Stimulated activated CD4-positive, alpha-beta T cell treated with anti-CD3 and anti-CD28 coated beads, Interleukin-15, amount 100 ng/mL, for 1 hour (primary cell): ENCODE measurements around the gene KLHL29.

Source experiments
- DNase-seq, 2 donors: peaks; one replicate each; pipeline ENCODE4 v3.0.0-alpha.2; 2020; ENCODE audit warnings: low read depth in 1 of 2, low spot score in 1 of 2

The KLHL29 gene

DNA sequence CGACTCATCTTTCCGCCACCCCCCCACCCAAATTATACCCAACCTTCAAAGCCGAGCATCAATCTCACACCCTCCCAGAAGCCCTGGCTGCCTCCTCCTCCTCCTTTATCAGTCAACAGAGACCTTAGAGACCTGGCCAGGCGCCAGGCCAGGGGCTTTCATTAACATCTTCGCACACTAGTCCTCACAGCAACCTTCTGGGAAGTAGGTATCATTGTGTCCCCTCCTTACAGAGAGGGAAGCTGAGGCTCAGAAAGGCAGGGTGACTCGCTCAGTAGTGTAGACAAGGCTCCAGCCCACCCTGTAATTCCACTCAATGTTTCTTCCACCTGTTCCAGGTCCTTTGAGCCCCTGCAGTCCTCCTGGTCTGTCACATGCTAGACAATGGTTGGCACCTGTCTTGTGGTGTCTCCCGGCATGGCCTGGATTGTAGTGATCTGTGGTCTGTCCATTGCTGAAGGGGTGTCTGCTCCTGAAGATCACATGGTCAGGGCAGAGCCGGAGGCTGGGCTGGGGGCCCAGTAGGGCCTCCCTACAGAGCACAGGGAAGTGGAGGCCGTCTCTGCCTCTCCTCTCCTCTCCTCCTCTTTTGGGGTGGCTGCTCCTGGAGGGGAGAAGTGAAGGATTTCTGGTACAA is 36.0 kb downstream of the KLHL29 start:
- no peak for DNase-seq

GRCh38 chr2:23422089-23423061 is 37.4 kb downstream of the KLHL29 start:
- no peak for DNase-seq

- DNase-seq, result no peak
Observed at GRCh38 chr2:23423062-23423872, 38.3 kb downstream of the KLHL29 start.

DNA sequence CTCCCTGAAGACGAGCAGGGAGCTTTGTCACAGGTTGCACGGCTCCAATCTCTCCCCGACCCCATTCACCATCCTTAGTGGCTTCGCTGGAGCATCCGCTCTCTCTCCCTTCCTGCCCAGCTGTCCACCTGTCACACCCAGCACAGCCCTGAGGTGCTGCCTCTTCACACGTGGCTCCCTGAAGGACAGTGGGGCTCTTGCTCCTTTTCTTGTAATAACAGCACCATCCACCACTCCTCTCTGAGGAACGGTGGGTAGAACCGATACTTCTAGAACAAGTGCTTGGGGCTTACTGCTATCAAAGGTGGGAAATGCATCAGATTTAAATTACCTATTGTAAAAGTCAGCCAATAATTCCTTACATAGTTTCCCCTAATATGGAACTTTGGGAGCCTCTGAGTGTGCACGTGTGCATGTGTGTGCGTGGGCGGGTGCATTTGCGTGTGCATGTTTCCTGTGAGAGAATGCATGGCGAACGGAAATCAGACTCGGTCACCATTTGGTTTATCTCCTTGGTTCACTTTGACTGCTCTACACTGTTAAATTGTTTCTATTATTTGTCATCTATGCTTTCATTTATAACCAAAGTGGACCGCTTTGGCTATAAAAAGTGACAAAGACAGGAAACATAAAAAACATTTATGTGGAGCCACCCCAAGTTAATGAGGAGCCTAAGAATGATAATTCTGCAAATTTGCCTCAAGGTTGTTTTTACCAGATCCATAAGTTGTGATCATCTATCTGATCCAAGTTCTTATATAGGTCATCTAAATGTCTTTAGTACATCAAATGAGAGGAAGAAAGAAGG is 39.1 kb downstream of the KLHL29 start:
- DNase-seq, result no peak

GRCh38 chr2:23425338-23425871 is 40.4 kb downstream of the KLHL29 start:
- no peak for DNase-seq

DNA sequence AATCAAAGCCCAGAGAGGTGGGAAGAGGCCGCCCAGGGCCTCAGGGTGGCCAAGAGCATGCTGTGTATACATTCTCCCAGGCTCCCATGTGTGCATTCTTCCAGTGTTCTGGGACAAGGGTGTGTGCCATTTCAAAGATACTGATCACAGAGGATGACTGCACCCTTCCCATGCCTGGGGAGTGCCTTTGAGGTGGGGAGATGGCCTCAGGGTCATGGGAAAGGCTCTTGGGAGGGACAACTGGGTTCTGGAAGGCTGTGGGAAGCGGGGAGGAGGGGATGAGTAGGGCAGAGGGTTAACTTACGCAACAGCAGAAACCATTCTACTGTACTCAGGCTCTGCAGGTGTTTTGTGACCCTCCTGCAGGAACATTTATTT is 40.9 kb downstream of the KLHL29 start:
- DNase-seq, result no peak

GRCh38 chr2:23426263-23426905 is 41.4 kb downstream of the KLHL29 start:
- no peak for DNase-seq

- DNase-seq, result no peak
Observed at GRCh38 chr2:23427350-23427749, 42.4 kb downstream of the KLHL29 start.

- no peak for DNase-seq
Observed at GRCh38 chr2:23427976-23428375, 43.0 kb downstream of the KLHL29 start.

DNA sequence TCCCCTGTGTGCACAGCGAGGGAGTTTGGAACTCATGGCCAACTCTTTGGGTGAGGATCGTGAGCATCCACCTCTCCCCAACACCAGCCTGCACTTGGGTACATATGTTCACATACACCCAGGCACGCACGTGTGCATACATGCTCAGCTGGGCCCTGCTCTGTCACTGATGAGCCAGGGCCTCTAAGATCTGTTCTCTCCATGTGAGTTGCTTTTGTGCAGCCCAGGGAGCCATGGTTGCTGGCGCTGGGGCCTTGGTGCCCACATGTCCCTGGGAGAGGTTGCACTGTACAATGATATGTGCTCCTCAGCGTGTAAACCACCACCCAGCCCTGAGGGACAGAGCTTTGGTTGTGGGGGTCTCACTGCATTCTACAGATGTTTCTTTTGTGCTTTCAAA is 44.1 kb downstream of the KLHL29 start:
- DNase-seq, result no peak

GRCh38 chr2:23430263-23430662 is 45.3 kb downstream of the KLHL29 start:
- DNase-seq, result no peak

GRCh38 chr2:23432531-23432930 is 47.6 kb downstream of the KLHL29 start:
- DNase-seq, result no peak

DNA sequence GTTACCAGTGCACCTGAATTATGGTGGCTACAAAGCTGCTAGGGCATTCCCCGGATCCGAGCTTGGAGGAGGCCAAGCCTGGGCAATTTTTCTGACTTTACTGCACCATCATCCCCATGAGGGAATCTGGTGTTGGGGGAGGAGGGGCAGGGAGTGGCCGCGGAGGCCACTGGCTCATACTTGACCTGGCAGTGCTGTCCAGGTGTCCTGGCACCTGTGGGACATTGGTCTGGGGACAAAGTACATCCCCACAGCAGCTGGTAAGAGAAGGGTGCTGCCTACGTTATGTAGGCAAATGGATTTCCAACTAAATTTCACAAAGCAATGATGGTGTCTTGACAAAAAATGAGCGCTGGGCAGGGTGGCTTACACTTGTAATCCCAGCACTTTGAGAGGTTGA is 48.3 kb downstream of the KLHL29 start:
- DNase-seq, result no peak

DNA sequence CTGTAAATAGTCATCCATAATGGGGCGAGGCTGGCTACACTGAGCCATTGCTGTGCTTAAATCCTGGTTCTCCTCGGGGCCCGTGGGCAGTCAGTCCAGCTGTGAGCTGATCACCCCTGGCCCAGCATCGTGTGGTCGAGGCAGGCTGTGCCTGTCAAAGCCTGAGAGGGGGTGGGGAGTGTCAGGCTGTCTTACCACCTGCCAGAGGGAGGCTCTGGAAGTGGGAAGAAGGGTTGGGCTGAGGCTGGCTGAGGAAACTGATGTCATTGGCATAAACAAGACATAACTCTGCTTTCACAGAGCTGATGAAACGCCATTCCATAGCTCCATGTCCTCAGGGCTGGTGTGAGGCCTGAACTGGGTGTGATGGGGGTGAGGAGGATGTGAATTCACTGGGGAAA is 49.7 kb downstream of the KLHL29 start:
- DNase-seq, result no peak

GRCh38 chr2:23435250-23436035 is 50.5 kb downstream of the KLHL29 start:
- DNase-seq, result no peak

- no peak for DNase-seq
Observed at GRCh38 chr2:23436346-23437098, 51.5 kb downstream of the KLHL29 start.

GRCh38 chr2:23441414-23441813 is 56.4 kb downstream of the KLHL29 start:
- DNase-seq, result no peak

DNA sequence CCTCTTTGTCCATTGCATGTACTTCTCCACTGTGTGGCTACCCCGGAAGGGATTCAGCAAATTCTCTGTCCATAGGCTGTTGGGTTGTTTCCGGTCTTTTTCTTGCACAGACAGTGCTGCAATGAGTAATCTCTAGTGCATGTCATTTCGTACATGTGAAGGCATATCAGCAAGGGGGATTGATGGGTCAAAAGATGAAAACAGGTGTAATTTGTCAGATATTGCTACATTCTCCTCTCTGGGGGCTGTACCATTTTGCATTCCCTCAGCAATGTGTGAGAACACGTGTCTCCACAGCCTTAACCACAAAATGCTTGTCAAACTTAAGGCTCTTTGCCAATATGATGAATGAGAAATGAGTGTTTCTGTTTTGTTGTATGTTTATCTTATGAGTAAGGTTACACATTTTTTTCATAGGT is 60.5 kb downstream of the KLHL29 start:
- DNase-seq, result no peak

- DNase-seq, result no peak
Observed at GRCh38 chr2:23446916-23447315, 61.9 kb downstream of the KLHL29 start.
